ENCODE data around the gene CREB5. TPM values are rescaled to one million over a fixed set of nuclear protein-coding genes. Genes with fewer than 3 reads are reported as not detected.

CREB5 gene
- total and polyA plus RNA-seq, 2 of the 13 experiments (the other 11 are each of a cell fraction or from before 2014, with no cell fraction given): 0.38 to 0.71 TPM

DNA sequence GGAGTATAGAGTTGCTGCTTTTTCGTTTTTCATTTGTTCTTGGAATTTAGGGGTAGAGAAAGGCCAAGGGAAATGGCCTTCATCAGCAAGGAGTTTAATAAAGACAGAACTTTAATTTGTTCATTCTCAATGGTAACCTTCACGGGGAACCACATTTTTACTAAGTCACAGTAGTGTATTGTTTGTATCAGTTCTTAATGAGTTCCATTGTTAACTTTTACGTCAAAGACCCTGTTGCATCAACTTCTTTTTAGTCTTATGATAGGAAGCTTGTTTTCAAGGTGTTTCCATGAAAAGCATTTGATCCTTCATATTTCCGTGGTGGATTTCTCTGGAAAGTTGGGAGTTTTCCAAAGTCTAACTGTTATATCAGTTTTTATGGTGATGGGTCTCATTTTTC lies 169.9 kb downstream of the CREB5 start:
- Histone ChIP-seq H3K4me1 (ENCODE audit: insufficient read depth, low read length) (no peaks in the 10 kb centered on the region), H3K27ac (ENCODE audit: extremely low read length, insufficient read depth, low read length) (no peak overlapping the region), H3K4me2 (ENCODE audit: low read depth, low read length) (no peak overlapping the region), H3K79me2 (ENCODE audit: insufficient read depth, low read length) (no peaks in the 10 kb centered on the region), H4K20me1 (ENCODE audit: insufficient read depth, low read length) (no peaks in the 10 kb centered on the region), H2AFZ (ENCODE audit: low read length) (no peak overlapping the region), H3K4me3 (replicated peaks in 1 of 3; ENCODE audit: insufficient read depth in 1 of 3, low read depth in 2 of 3, low read length in 3 of 3) (no peak overlapping the region), H3K9ac (ENCODE audit: insufficient read depth, low read depth, low read length) (no peak overlapping the region), H3K36me3 (replicated peaks in 1 of 2; ENCODE audit: control insufficient read depth in 1 of 2, insufficient read depth in 2 of 2, low read length in 2 of 2) (no peaks in the 10 kb centered on the region), H3K9me3 (ENCODE audit: low read length) (no peaks in the 10 kb centered on the region), H3K27me3 (ENCODE audit: control insufficient read depth in 1 of 2, insufficient read depth in 2 of 2, low read length in 2 of 2) (peaks cover 0 to 33% of the 10 kb centered on the region in 2 experiments; a peak in 3 of 5 replicates)
- WGBS (ENCODE audit: low lambda C conversion rate): 6% methylated on average over 4 of the region's 4 CpGs
- ChIA-PET CTCF (ENCODE audit: low intra/inter-chr PET ratio, low total read pairs) (no interaction called here), POLR2A (no interaction called here)
- BruUV-seq (replicated peaks): no TSS peak
- FAIRE-seq: no peak
- DNase-seq (ENCODE audit: low spot score): no peak
- ATAC-seq: no peak
- intact Hi-C loops (cut with micrococcal nuclease; ENCODE audit: unreplicated experiment) (no loop called here), in situ Hi-C loops (cut with HindIII; ENCODE audit: extremely low pct_ligation_motif_present, low pct_unique_long_range_greater_than_20kb) (no loop called here)
- no peak for TF ChIP-seq ZNF616 (CRISPR knock-in tag; IDR thresholded peaks at IDR 0.05; ENCODE audit: low read depth)
- no peak for TF ChIP-seq MAX (IDR thresholded peaks at IDR 0.05)
- TF ChIP-seq ZNF263 (CRISPR knock-in tag; IDR thresholded peaks at IDR 0.05): no peak
- TF ChIP-seq, protein P1, sequence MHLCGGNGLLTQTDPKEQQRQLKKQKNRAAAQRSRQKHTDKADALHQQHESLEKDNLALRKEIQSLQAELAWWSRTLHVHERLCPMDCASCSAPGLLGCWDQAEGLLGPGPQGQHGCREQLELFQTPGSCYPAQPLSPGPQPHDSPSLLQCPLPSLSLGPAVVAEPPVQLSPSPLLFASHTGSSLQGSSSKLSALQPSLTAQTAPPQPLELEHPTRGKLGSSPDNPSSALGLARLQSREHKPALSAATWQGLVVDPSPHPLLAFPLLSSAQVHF (CRISPR knock-in tag; IDR thresholded peaks at IDR 0.05): no peak
- TF ChIP-seq NFRKB (IDR thresholded peaks at IDR 0.05): no peak
- no peak for TF ChIP-seq ZNF180 (CRISPR knock-in tag; IDR thresholded peaks at IDR 0.05; ENCODE audit: borderline replicate concordance, low read depth)
- TF ChIP-seq SP4 (CRISPR knock-in tag; IDR thresholded peaks at IDR 0.05): no peak
- no peak for TF ChIP-seq MTA3 (CRISPR knock-in tag; IDR thresholded peaks at IDR 0.05)

- Histone ChIP-seq H3K9ac (ENCODE audit: insufficient read depth, low read depth, low read length) (no peak overlapping the region), H3K4me1 (ENCODE audit: insufficient read depth, low read length) (no peaks in the 10 kb centered on the region), H3K79me2 (ENCODE audit: insufficient read depth, low read length) (no peaks in the 10 kb centered on the region), H3K4me3 (replicated peaks in 1 of 3; ENCODE audit: insufficient read depth in 1 of 3, low read depth in 2 of 3, low read length in 3 of 3) (no peak overlapping the region), H2AFZ (ENCODE audit: low read length) (no peak overlapping the region), H3K27ac (ENCODE audit: extremely low read length, insufficient read depth, low read length) (no peak overlapping the region), H4K20me1 (ENCODE audit: insufficient read depth, low read length) (no peaks in the 10 kb centered on the region), H3K36me3 (replicated peaks in 1 of 2; ENCODE audit: control insufficient read depth in 1 of 2, insufficient read depth in 2 of 2, low read length in 2 of 2) (no peaks in the 10 kb centered on the region), H3K9me3 (ENCODE audit: low read length) (no peaks in the 10 kb centered on the region), H3K27me3 (ENCODE audit: control insufficient read depth in 1 of 2, insufficient read depth in 2 of 2, low read length in 2 of 2) (peaks cover 0 to 33% of the 10 kb centered on the region in 2 experiments; a peak in 4 of 5 replicates), H3K4me2 (ENCODE audit: low read depth, low read length) (no peak overlapping the region)
- FAIRE-seq (no peak), ATAC-seq (no peak), DNase-seq (ENCODE audit: low spot score) (no peak)
- intact Hi-C loops (cut with micrococcal nuclease; ENCODE audit: unreplicated experiment) (no loop called here), in situ Hi-C loops (cut with HindIII; ENCODE audit: extremely low pct_ligation_motif_present, low pct_unique_long_range_greater_than_20kb) (no loop called here)
- WGBS (ENCODE audit: low lambda C conversion rate): 41% methylated on average over 4 of the region's 4 CpGs
- no TSS peak for BruUV-seq (replicated peaks)
- ChIA-PET POLR2A (no interaction called here), CTCF (ENCODE audit: low intra/inter-chr PET ratio, low total read pairs) (no interaction called here)
- TF ChIP-seq ZNF318 (CRISPR knock-in tag; IDR thresholded peaks at IDR 0.05): no peak
These were observed 171.9 kb downstream of the CREB5 start for GRCh38 chr7:28584235-28584634.
